Heart left ventricle (tissue), 16 donors: ENCODE data around the gene PTPRN2. TPM values are rescaled to one million over a fixed set of nuclear protein-coding genes. Genes with fewer than 3 reads are reported as not detected.

Experiments
- ATAC-seq, 4 donors: fragments of 200-7000 bp; cut with Tn5 transposase; one replicate each; pipeline ENCODE4 v1.9.1; 2020 to 2022; ENCODE audit warnings: moderate library complexity in 4 of 4, mild to moderate bottlenecking in 3 of 4, moderate number of reproducible peaks in 1 of 4
- DNase-seq, 5 donors: peaks; one replicate each; pipeline ENCODE4 v3.0.0-alpha.2; 2020
- H3K27ac ChIP-seq, 12 donors: fragments of 200-600 bp; sonication (generic) in 4 of 12; one replicate each; pipeline versions ENCODE4 v1.5.0 to v1.8.0; 2016 to 2022; ENCODE audit warnings: mild to moderate bottlenecking in 2 of 12
- H3K27me3 ChIP-seq, 9 donors: fragments of 200-600 bp; sonication (generic) in 2 of 9; one replicate each; pipeline versions ENCODE4 v1.5.1 to v1.8.0; 2016 to 2022; ENCODE audit warnings: mild to moderate bottlenecking in 3 of 9
- H3K36me3 ChIP-seq, 9 donors: fragments of 200-600 bp; sonication (generic) in 2 of 9; one replicate each; pipeline versions ENCODE4 v1.5.0 to v1.8.0; 2018 to 2022; ENCODE audit warnings: mild to moderate bottlenecking in 2 of 9
- H3K4me1 ChIP-seq, 12 donors: fragments of 200-600 bp; sonication (generic) in 4 of 12; one replicate each; pipeline versions ENCODE4 v1.5.0 to v1.8.0; 2016 to 2022; ENCODE audit warnings: mild to moderate bottlenecking in 3 of 12
- H3K4me3 ChIP-seq, 12 donors: fragments of 200-600 bp; sonication (generic) in 4 of 12; one replicate each; pipeline versions ENCODE4 v1.5.0 to v1.8.0; 2017 to 2022; ENCODE audit warnings: mild to moderate bottlenecking in 9 of 12, moderate library complexity in 4 of 12
- H3K9me3 ChIP-seq, 12 donors: fragments of 200-600 bp; sonication (generic) in 4 of 12; one replicate each; pipeline versions ENCODE4 v1.5.0 to v1.8.0; 2016 to 2022; ENCODE audit warnings: mild to moderate bottlenecking in 1 of 12
- CTCF ChIP-seq, 12 donors: fragments of 200-600 bp; sonication (generic) in 4 of 12; IDR thresholded peaks; one replicate each; pipeline versions ENCODE4 v1.5.0 to v1.8.0; 2018 to 2022; ENCODE audit warnings: antibody characterized with exemption in 12 of 12, mild to moderate bottlenecking in 5 of 12
- POLR2A ChIP-seq, 2 donors: fragments of 450-650 bp; IDR thresholded peaks; one replicate each; pipeline ENCODE4 v1.6.1; 2017; ENCODE audit warnings: antibody characterized with exemption in 2 of 2, mild to moderate bottlenecking in 2 of 2, moderate library complexity in 2 of 2
- WGBS, 4 donors: extraction: QIAGEN DNeasy Blood & Tissue Kit in 2 of 4; methylation state at CpG; one replicate each; pipeline versions ENCODE4 v1.1.5 to v1.1.7; 2013 to 2018; 5-methylcytosine and 5-hydroxymethylcytosine counted together
- intact Hi-C, 10 donors: fragments of 100-400 bp; cut with DNase I; formaldehyde crosslinking; loops; one replicate each; pipeline versions ENCODE4 v1.11.1 to v1.14.2; 2022
- polyA plus RNA-seq, 2 donors: library from polyadenylated mRNA; stranded (reverse); fragments of 200-250 nt; gene quantifications; one replicate each; pipeline ENCODE4 v1.2.3, GENCODE V29; 2013
- total RNA-seq, 9 donors: library from RNA; depleted of rRNA in 2 of 9; stranded (reverse); fragments of >200 nt in 2 of 9; fragmentation: NEBNext Ultra II Directional in 3 of 9; extraction: Animal tissue kit (Norgen Biotek cat#: 25700) in 3 of 9; gene quantifications; one replicate each; pipeline versions ENCODE4 v1.1.0 to v1.2.4, GENCODE V29; 2016 to 2023
- donor health status: ischemic (EF 13 %, LVEDD 7.1; RV severe dilation, severe dysfunction).
- donor health status: healthy with polysubstance abuse.
- donor health status: DM: no; HTN: yes; CAD: no.
- donor health status: DM: no; HTN: no; CAD: no.
- donor health status: ischemic (EF 25% LVEDD 6.9; RV normal size, moderate dysfunction).
- donor health status: ischemic (EF 25% LVEDD 5.7; RV mildly dilated, moderate dysfunction).
- donor health status: healthy.
- donor health status: DM: yes; HTN: yes; CAD: no.
- donor health status: ischemic (EF 35%, LVEDD 5.7; RV mildly dilated, moderate dysfunction).
- donor health status: nonischemic (EF 11% LVEDD 7.7; RV severe dilation, severe dysfunction).
- donor health status: DM: yes; HTN: yes; CAD: no.
- donor health status: PGD.
- donor health status: ischemic (EF 29% LVEDD 5.4; RV normal size, mild dysfunction).
- donor health status: nonischemic (EF 23%, LVEDD 6.1; RV moderate dilation, normal function).

PTPRN2 gene
- total and polyA plus RNA-seq, 11 donors = 0.61 to 2.3 (median 1.3) TPM

GRCh38 chr7:158067219-158067930, 520.2 kb downstream of the PTPRN2 start:
- no peak overlapping the region for H3K27ac ChIP-seq
- H3K9me3 ChIP-seq = peaks cover 0 to under 1% (median 0%) of the 10 kb centered on the region in 12 donors
- no peaks in the 10 kb centered on the region for H3K36me3 ChIP-seq
- peaks cover 0 to 7% (median 0%) of the 10 kb centered on the region in 9 donors for H3K27me3 ChIP-seq
- TF ChIP-seq CTCF (IDR thresholded peaks at IDR 0.05) = no peak
- no peak for TF ChIP-seq POLR2A (IDR thresholded peaks at IDR 0.05)
- no peaks in the 10 kb centered on the region for H3K4me1 ChIP-seq
- WGBS, 4 donors = 73 to 83% (median 83%) methylated on average over 22 to 28 of the region's 28 CpGs
- ATAC-seq = peak in 1 of 4 donors; percentile 35
- DNase-seq = no peak
- no peak overlapping the region for H3K4me3 ChIP-seq
- intact Hi-C loops = no loop called here

- Histone ChIP-seq H3K4me3 (no peak overlapping the region), H3K36me3 (no peaks in the 10 kb centered on the region), H3K4me1 (no peaks in the 10 kb centered on the region), H3K9me3 (peaks cover 0 to 3% (median 0%) of the 10 kb centered on the region in 12 donors), H3K27ac (no peak overlapping the region), H3K27me3 (peaks cover 0 to 10% (median 0%) of the 10 kb centered on the region in 9 donors)
- ATAC-seq = no peak
- intact Hi-C loops = no loop called here
- DNase-seq = no peak
- 82 to 94% (median 88%) methylated on average over 4 of the region's 4 CpGs for WGBS, 4 donors
- no peak for TF ChIP-seq CTCF (IDR thresholded peaks at IDR 0.05)
- no peak for TF ChIP-seq POLR2A (IDR thresholded peaks at IDR 0.05)
Observed at GRCh38 chr7:158066085-158066484, 521.5 kb downstream of the PTPRN2 start.

GRCh38 chr7:158065340-158065739, 522.3 kb downstream of the PTPRN2 start:
- Histone ChIP-seq H3K27me3 (peaks cover 0 to 10% (median 0%) of the 10 kb centered on the region in 9 donors), H3K27ac (no peak overlapping the region), H3K9me3 (peaks cover 0 to 3% (median 0%) of the 10 kb centered on the region in 12 donors), H3K4me3 (no peak overlapping the region), H3K4me1 (no peaks in the 10 kb centered on the region), H3K36me3 (no peaks in the 10 kb centered on the region)
- ATAC-seq = no peak
- intact Hi-C loops = no loop called here
- DNase-seq = no peak
- TF ChIP-seq POLR2A (IDR thresholded peaks at IDR 0.05) (no peak), CTCF (IDR thresholded peaks at IDR 0.05) (no peak)
- WGBS, 4 donors = 81 to 88% (median 83%) methylated on average over 12 of the region's 12 CpGs

- Histone ChIP-seq H3K27ac (no peak overlapping the region), H3K36me3 (no peaks in the 10 kb centered on the region), H3K4me1 (no peaks in the 10 kb centered on the region), H3K27me3 (peaks cover 0 to 10% (median 0%) of the 10 kb centered on the region in 9 donors), H3K9me3 (peaks cover 0 to 3% (median 0%) of the 10 kb centered on the region in 12 donors), H3K4me3 (no peak overlapping the region)
- ATAC-seq (no peak), DNase-seq (no peak)
- 67 to 85% (median 74%) methylated on average over 4 of the region's 4 CpGs for WGBS, 4 donors
- intact Hi-C loops = no loop called here
- TF ChIP-seq CTCF (IDR thresholded peaks at IDR 0.05) (no peak), POLR2A (IDR thresholded peaks at IDR 0.05) (no peak)
Observed at GRCh38 chr7:158064631-158065030, 523.0 kb downstream of the PTPRN2 start.
